ENCODE data around the gene OIT3. TPM values are rescaled to one million over a fixed set of nuclear protein-coding genes. Genes with fewer than 3 reads are reported as not detected.
A peak's percentile ranks its signal among the peaks of the same experiment; 100 is the strongest.

The OIT3 gene
- total RNA-seq, 4 donors from 2014 or later: not detected

DNA sequence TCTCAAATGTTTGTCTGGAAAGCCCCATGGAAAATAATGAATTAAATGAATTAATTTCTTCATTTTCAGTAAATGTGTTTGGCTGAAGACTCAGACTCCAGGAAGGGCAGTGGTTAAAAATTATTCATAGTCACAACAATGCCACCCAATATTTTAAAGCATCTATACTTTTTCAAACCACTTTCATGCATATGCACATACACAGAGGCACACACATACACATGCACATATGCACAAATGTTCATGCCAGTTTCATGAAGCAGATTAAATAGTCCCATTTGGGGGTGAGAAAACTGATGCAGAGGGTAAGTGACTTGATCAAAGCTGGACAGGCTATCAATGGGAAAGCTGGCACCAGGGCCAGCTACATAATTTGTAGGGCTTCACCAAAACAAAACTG, 62.5 kb downstream of the OIT3 start:
- TF ChIP-seq CTCF (IDR thresholded peaks at IDR 0.05): no peak
- no peak for ATAC-seq (ENCODE audit: low FRiP score)
- no peak for DNase-seq (ENCODE audit: low spot score)

DNA sequence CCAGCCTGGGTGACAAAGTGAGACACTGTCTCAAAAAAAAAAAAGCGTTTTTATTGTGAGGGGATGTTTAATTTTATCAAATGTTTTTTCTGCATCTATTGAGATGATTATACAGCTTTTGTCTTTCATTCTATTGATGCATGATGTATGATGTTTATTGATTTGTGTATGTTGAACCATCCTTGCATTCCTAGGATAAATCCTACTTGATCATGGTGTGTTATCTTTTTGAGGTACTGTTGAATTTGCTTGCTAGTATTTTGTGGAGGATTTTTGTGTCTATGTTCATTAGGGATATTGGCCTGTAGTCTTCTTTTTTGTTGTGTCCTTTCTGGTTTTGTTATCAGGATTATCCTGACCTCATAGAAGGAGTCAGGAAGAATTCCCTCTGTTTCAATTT, 83.3 kb downstream of the OIT3 start:
- ATAC-seq (ENCODE audit: low FRiP score): no peak
- no peak for DNase-seq (ENCODE audit: low spot score)
- TF ChIP-seq CTCF (IDR thresholded peaks at IDR 0.05): no peak

- no peak for ATAC-seq (ENCODE audit: low FRiP score)
- no peak for TF ChIP-seq CTCF (IDR thresholded peaks at IDR 0.05)
- no peak for DNase-seq (ENCODE audit: low spot score)
Observed at GRCh38 chr10:72979709-72980108, 86.2 kb downstream of the OIT3 start.

DNA sequence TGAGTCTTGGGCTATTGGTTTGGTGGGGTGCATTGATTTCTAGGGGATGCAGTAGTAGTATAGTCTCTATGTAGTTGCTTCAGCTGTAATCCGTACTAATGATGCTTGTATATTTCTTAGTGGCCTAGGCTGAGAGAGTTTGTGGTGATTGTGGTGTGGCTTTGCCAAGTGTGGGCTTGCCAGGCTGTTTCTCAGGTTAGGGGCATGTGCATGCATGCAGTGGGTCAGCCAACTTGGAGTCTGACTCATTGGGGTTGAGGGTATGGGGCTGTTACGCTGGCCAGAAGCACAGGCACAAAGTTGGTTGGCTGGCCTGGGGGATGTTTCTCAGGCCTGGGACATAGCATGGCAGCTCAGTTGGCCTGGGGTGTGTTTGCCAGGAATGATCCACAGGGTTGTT, 86.8 kb downstream of the OIT3 start:
- DNase-seq (ENCODE audit: low spot score) (no peak), ATAC-seq (ENCODE audit: low FRiP score) (no peak)

GRCh38 chr10:72981028-72981881, 87.7 kb downstream of the OIT3 start:
- peak; percentile 37 for ATAC-seq (ENCODE audit: low FRiP score)
- no peak for DNase-seq (ENCODE audit: low spot score)
- TF ChIP-seq CTCF (IDR thresholded peaks at IDR 0.05): no peak

More for the DNA sequence above, 86.8 kb downstream of the OIT3 start:
- TF ChIP-seq CTCF (IDR thresholded peaks at IDR 0.05): no peak

- DNase-seq (ENCODE audit: low spot score): no peak
- no peak for ATAC-seq (ENCODE audit: low FRiP score)
- no peak for TF ChIP-seq CTCF (IDR thresholded peaks at IDR 0.05)
Observed at GRCh38 chr10:72981882-72982529, 88.5 kb downstream of the OIT3 start.

Other genes with a start within 250 kb of the OIT3 start
- 10 to 100 TPM; 13.2 to 29.8 (median 16.3) TPM for gene MCU, start 201.6 kb upstream of the OIT3 start, total RNA-seq
- not detected for gene PLA2G12B, start 61.1 kb downstream of the OIT3 start, total RNA-seq
- 10 to 100 TPM; 22.0 to 41.4 (median 37.8) TPM for gene P4HA1, start 203.1 kb downstream of the OIT3 start, total RNA-seq
- 1 to 10 TPM; 1.6 to 2.4 (median 2.2) TPM for gene NUDT13, start 216.7 kb downstream of the OIT3 start, total RNA-seq

Data from omental fat pad (tissue), 4 donors.